Gastrocnemius medialis (tissue), 4 donors: ENCODE results near the gene TLR9.

Source experiments
- POLR2A ChIP-seq, 2 donors: fragments of 450-650 bp; IDR thresholded peaks; one replicate each; pipeline ENCODE4 v1.6.1; 2017; ENCODE audit warnings: antibody characterized with exemption in 2 of 2, mild to moderate bottlenecking in 2 of 2, moderate library complexity in 2 of 2
- TF ChIP-seq, protein P1 (sequence below), 5 experiments: fragments of 450-650 bp in 3 of 5; fragments of 200-600 bp in 2 of 5; sonication (generic) in 2 of 5; IDR thresholded peaks in 4 of 5; conservative IDR thresholded peaks in 1 of 5; 1 replicate in 4 of 5; 2 replicates in 1 of 5; pipeline ENCODE4 v1.5.1; 2016 to 2019; ENCODE audit warnings: antibody characterized with exemption in 5 of 5, mild to moderate bottlenecking in 3 of 5, moderate library complexity in 3 of 5

DNA sequence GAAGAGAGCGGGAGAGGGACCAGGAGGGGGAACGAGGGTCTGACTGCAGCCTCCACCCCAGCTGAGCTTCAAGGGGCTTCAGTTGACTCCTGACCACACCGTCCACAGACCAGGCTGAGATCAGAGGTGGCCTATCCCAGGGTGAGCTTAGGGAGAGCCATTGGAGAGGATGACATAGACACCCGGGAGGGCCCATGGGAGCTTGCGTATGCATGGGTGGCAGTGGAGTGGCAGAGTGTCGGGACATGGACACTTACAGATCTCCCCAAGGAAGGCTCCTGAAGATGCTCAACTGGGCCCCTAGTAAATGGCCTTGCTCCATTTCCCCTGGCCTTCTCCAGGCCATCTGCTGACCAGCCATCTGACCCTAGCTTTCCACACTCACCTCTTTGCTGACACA is 40.1 kb downstream of the TLR9 start:
- TF ChIP-seq, protein P1, sequence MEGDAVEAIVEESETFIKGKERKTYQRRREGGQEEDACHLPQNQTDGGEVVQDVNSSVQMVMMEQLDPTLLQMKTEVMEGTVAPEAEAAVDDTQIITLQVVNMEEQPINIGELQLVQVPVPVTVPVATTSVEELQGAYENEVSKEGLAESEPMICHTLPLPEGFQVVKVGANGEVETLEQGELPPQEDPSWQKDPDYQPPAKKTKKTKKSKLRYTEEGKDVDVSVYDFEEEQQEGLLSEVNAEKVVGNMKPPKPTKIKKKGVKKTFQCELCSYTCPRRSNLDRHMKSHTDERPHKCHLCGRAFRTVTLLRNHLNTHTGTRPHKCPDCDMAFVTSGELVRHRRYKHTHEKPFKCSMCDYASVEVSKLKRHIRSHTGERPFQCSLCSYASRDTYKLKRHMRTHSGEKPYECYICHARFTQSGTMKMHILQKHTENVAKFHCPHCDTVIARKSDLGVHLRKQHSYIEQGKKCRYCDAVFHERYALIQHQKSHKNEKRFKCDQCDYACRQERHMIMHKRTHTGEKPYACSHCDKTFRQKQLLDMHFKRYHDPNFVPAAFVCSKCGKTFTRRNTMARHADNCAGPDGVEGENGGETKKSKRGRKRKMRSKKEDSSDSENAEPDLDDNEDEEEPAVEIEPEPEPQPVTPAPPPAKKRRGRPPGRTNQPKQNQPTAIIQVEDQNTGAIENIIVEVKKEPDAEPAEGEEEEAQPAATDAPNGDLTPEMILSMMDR (IDR thresholded peaks at IDR 0.05 in 4 of 5, conservative IDR thresholded peaks at IDR 0.05 in 1 of 5) = no peak
- TF ChIP-seq POLR2A (IDR thresholded peaks at IDR 0.05) = no peak
